Stimulated activated CD8-positive, alpha-beta memory T cell treated with anti-CD3 and anti-CD28 coated beads, Interleukin-4, amount 100 ng/mL, for 48 hours (primary cell): ENCODE data around the gene SPATS2L.

Experiments
- DNase-seq: peaks from one replicate; pipeline ENCODE4 v3.0.0-alpha.2; 2020

The SPATS2L gene

GRCh38 chr2:200475795-200476194 is 169.3 kb downstream of the SPATS2L start:
- DNase-seq: no peak

DNA sequence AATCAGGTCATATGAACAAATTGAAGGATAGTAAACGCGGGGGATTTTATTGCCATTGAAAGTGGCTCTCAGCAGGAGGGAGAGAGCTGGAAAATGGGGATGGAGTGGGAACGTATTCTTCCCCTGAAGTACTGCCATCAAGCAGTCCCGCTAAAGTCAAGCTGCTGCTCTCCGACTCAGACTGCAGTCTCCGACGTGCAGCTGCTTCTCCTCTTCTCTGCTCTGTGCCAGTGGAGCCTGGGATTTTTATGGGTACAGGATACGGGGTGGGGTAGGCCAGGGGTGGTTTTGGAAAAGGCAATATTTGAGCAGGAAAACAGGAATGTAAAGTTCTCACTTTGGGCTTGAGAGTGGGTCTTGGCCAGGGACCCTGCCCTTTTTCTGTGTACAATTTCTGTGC is 170.3 kb downstream of the SPATS2L start:
- no peak for DNase-seq

GRCh38 chr2:200477667-200478131 is 171.2 kb downstream of the SPATS2L start:
- no peak for DNase-seq

DNA sequence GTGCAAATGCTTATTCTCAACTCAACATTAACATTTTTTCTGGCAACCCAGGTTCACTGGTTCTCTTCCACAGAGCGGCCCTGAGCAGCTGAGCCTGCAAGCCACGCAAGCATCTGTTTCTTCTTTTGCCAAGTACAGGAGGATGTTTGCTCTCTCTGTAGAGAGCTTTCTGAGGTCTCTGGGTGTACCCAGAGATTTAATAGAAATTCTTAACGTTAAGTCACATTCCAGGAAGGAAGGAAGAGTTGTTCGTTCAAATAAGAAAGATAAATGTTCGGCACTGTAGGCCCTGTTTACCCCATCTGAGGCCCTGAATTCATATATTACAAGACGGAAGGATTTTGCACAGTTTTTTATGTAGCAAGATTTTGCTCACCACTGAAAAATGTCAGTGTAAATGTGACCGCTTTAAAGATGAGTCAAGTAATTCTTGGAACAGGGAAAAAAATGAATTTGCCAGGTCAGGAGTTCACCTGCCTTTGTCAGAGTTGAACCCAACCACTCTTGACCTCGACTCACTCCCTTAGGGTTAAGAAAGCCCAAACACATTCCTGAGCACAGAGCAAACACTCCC is 173.3 kb downstream of the SPATS2L start:
- no peak for DNase-seq

DNA sequence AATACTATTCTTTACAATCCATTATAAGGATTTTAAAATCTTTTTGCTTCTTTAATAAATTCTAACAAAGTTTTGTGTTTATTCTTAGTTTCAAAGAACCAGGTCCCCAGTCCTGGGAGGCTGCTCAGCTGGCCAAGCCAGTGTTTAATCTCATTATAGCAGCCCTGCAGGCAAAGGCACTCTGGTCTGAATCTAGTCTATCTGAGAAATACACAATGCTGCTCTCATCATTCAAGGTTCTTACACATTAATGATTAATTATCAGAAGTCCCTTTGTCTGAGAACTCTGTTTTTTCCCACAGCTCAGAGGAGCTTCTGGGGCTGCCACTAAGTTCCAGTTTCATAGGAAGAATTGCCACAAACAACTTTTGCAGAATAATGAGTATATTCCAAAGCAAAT is 175.7 kb downstream of the SPATS2L start:
- DNase-seq: no peak

GRCh38 chr2:200483729-200484198 is 177.3 kb downstream of the SPATS2L start:
- peak; percentile 52 for DNase-seq

GRCh38 chr2:200484934-200485333 is 178.4 kb downstream of the SPATS2L start:
- no peak for DNase-seq

GRCh38 chr2:200486529-200486928 is 180.0 kb downstream of the SPATS2L start:
- DNase-seq: no peak

DNA sequence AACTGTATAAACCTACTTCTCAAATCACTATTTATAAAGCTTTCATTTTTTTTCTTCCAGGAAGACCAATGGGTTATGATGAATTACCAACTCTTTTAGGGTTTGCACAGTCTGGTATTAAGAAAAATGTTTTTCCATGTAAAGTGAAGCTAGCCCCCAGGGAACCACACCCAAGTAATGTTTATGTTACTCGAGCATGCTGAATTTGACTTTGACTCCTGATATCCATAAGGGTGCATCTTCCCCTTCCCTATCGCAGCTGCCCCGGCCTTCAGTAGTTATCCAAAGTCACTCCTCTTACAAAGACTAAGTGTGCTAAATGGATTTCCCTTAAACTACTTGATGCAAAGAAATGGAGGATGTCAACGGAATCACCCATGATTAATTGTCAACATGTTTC is 181.7 kb downstream of the SPATS2L start:
- no peak for DNase-seq

DNA sequence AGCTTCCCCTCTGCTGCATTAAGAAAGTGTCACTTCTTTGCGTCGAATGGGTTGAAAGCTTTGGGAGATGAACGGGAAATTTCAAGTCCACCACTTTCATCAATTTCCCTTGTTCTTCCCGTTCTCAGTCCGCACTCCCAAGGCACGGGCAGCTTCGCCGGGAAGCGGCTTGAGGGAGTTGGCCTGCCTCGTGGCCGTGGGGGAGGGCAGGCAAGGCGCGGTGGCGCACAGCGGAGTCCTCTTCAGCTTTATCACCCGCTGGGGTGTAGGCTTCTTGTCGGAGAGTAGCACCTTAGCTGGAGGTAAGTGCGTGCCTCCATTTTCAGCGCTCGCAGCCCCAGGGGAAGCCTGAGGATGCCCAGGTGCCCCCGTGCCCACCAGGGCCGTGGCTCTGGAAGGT is 183.5 kb downstream of the SPATS2L start:
- no peak for DNase-seq

GRCh38 chr2:200492656-200493055 is 186.2 kb downstream of the SPATS2L start:
- DNase-seq: no peak

DNA sequence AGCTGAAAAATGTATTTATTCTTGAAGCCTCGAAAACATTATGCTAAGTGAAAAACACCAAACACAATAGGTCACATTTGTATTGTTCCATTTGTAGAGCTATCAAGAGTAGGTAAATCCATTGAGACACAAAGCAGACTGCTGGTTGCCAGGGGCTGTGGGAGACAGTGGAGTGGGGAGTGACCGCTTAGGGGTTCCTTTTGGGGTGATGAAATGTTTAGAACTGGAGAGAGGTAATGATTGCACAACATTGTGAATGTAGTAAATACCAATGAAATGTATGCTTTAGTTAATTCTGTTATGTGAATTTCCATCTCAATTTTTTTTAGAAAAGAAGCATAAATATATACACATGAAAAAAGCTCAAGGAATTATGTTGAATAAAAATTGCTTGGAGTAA is 187.6 kb downstream of the SPATS2L start:
- DNase-seq: no peak

GRCh38 chr2:200496696-200497095 is 190.2 kb downstream of the SPATS2L start:
- DNase-seq: no peak

DNA sequence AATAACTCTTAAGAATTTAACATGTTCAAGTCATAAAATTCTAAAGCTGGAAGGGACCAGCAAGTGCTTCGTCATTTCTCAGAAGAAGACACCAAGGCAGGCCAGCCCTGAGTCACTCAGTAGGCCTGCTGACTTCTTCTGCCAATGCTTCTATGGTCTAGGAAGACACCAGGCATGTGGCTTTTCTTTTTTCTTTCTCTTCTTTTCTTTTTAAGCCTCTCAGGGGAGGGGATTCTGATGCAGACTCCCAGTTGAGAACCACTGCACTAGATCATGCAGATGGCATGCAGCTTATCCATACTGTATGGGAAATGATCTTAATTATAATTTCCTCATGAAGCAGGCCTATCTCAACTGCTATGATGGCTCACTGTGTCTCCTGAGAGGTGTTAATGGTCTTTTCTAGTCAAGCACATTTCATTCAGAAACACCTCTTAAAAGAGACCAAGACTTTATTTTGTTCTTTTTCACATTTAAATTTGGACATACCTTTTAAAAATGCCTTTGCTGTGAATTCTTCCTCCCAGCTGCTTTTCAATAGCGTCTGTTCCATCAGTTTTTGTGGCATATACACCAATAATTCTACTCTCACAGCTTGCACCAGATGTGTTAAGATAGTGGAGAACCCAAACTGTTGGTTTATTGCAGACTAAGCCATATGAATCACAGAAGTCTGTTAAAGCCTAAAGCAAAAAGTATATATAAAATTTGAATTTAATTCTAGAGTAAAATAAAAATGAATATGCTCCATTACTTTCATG is 192.1 kb downstream of the SPATS2L start:
- DNase-seq: no peak

- DNase-seq: no peak
Observed at GRCh38 chr2:200502196-200502595, 195.7 kb downstream of the SPATS2L start.

- no peak for DNase-seq
Observed at GRCh38 chr2:200506679-200507078, 200.2 kb downstream of the SPATS2L start.

GRCh38 chr2:200507179-200507578 is 200.7 kb downstream of the SPATS2L start:
- DNase-seq: no peak

- peak; percentile 26 for DNase-seq
Observed at GRCh38 chr2:200509235-200509611, 202.7 kb downstream of the SPATS2L start.

GRCh38 chr2:200509612-200510433 is 203.3 kb downstream of the SPATS2L start, which contains the start of gene KCTD18:
TSS of gene KCTD18 (minus strand) at chr2:200510068. CDS start at chr2:200507016, 3,052 bp downstream.
- DNase-seq: peak; percentile 95

GRCh38 chr2:200515155-200515554 is 208.7 kb downstream of the SPATS2L start:
- DNase-seq: no peak

GRCh38 chr2:200523158-200523557 is 216.7 kb downstream of the SPATS2L start:
- DNase-seq: no peak

DNA sequence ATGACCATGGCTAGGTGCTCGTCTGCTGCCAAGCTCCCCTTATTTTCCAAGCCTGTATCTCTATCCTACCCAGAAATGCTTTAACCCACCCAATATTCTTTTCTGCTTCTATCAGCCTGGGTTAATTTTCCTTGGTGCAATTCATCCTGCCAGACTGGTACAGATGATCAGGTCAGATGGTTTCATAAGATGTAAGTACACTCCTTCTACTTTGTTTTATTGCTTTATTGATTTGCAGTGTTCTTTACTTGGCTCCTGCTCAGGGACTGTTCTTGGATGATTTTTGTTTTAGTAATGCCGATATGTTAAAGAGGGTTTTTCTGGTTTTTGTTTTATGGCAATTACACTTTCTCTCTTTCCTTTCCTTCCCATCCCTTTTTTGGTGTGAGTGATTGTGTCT is 217.1 kb downstream of the SPATS2L start:
- DNase-seq: no peak

- DNase-seq: no peak
Observed at GRCh38 chr2:200525066-200525465, 218.6 kb downstream of the SPATS2L start.

GRCh38 chr2:200525551-200525881 is 219.0 kb downstream of the SPATS2L start:
- DNase-seq: no peak
